Activated T-helper 1 cell treated with anti-CD3 and anti-CD28 coated beads, Interleukin-12 subunit alpha, Interleukin-12 subunit beta, Interleukin-2, Interleukin-4 antibody, amounts not matched to agents 30 ng/mL and 10 ng/mL and 1 ng/mL, durations not matched to agents 14 hours and 24 hours and 36 hours (primary cell): ENCODE data around the gene AK4. TPM values are rescaled to one million over a fixed set of nuclear protein-coding genes. Genes with fewer than 3 reads are reported as not detected.

Source experiments
- DNase-seq: peaks from one replicate; pipeline ENCODE4 v3.0.0; 2021; ENCODE audit warnings: low spot score
- H3K27ac Mint-ChIP-seq: one replicate; pipeline ENCODE4 v1.8.0; 2021; ENCODE audit warnings: mild to moderate bottlenecking, mixed read lengths
- H3K27me3 Mint-ChIP-seq: one replicate; pipeline ENCODE4 v1.8.0; 2022; ENCODE audit warnings: mild to moderate bottlenecking, moderate library complexity, mixed read lengths; ENCODE audit not compliant: insufficient read depth
- H3K36me3 Mint-ChIP-seq: one replicate; pipeline ENCODE4 v1.8.0; 2021; ENCODE audit warnings: low read depth, mixed read lengths
- H3K4me1 Mint-ChIP-seq: one replicate; pipeline ENCODE4 v1.8.0; 2021; ENCODE audit warnings: low read depth, mixed read lengths
- H3K4me3 Mint-ChIP-seq: one replicate; pipeline ENCODE4 v1.8.0; 2021; ENCODE audit warnings: mild to moderate bottlenecking, moderate library complexity, mixed read lengths
- H3K9me3 Mint-ChIP-seq: one replicate; pipeline ENCODE4 v1.8.0; 2021; ENCODE audit warnings: mixed read lengths
- intact Hi-C: fragments of 100-400 bp; cut with micrococcal nuclease; formaldehyde crosslinking; loops from one replicate; pipeline ENCODE4 v1.15.1; 2024
- total RNA-seq: library from RNA; stranded (reverse); gene quantifications from 2 replicates; pipeline ENCODE4 v1.2.3, GENCODE V29; 2022

AK4 gene
- total RNA-seq, 1 donor from 2014 or later: 108 TPM

- Mint-ChIP-seq H3K27me3 (peaks cover 23% of the 10 kb centered on the region), H3K9me3 (no peaks in the 10 kb centered on the region), H3K27ac (peak overlapping the region; percentile 40), H3K4me3 (peak overlapping the region; percentile 93), H3K4me1 (peaks cover 34% of the 10 kb centered on the region), H3K36me3 (peaks cover 4% of the 10 kb centered on the region)
- intact Hi-C loops: loop anchor here (1.0 to 5.0 kb wide), 10 partner anchors 8 to 558 kb away; partner anchors contain the start of genes LEPR and LEPROT
- peak; percentile 83 for DNase-seq
Measured at GRCh38 chr1:65254320-65255034, 106.5 kb downstream of the AK4 start.

GRCh38 chr1:65255035-65255655, 107.1 kb downstream of the AK4 start:
- peaks cover 4% of the 10 kb centered on the region for H3K36me3 Mint-ChIP-seq
- H3K27me3 Mint-ChIP-seq: peaks cover 20% of the 10 kb centered on the region
- peaks cover 40% of the 10 kb centered on the region for H3K4me1 Mint-ChIP-seq
- H3K9me3 Mint-ChIP-seq: no peaks in the 10 kb centered on the region
- intact Hi-C loops: loop anchor here (2.0 kb wide), 3 partner anchors 14 to 186 kb away; no protein-coding TSS in a partner anchor
- H3K4me3 Mint-ChIP-seq: peak overlapping the region; percentile 93
- peak overlapping the region; percentile 26 for H3K27ac Mint-ChIP-seq
- DNase-seq: no peak

GRCh38 chr1:65255656-65256050, 107.7 kb downstream of the AK4 start:
- Mint-ChIP-seq H3K9me3 (no peaks in the 10 kb centered on the region), H3K36me3 (peaks cover 4% of the 10 kb centered on the region), H3K27ac (no peak overlapping the region), H3K27me3 (peaks cover 19% of the 10 kb centered on the region), H3K4me1 (peaks cover 45% of the 10 kb centered on the region), H3K4me3 (peak overlapping the region; percentile 93)
- DNase-seq: no peak
- intact Hi-C loops: loop anchor here (2.0 kb wide), 3 partner anchors 13 to 187 kb away; no protein-coding TSS in a partner anchor

- Mint-ChIP-seq H3K27me3 (peaks cover 17% of the 10 kb centered on the region), H3K36me3 (peaks cover 4% of the 10 kb centered on the region), H3K9me3 (no peaks in the 10 kb centered on the region), H3K27ac (no peak overlapping the region), H3K4me3 (no peak overlapping the region), H3K4me1 (peaks cover 52% of the 10 kb centered on the region)
- DNase-seq: no peak
- intact Hi-C loops: no loop called here
Measured at GRCh38 chr1:65256860-65257708, 109.1 kb downstream of the AK4 start.

GRCh38 chr1:65258106-65258505, 110.1 kb downstream of the AK4 start:
- DNase-seq: no peak
- Mint-ChIP-seq H3K4me3 (no peak overlapping the region), H3K9me3 (no peaks in the 10 kb centered on the region), H3K4me1 (peaks cover 52% of the 10 kb centered on the region), H3K27me3 (peaks cover 13% of the 10 kb centered on the region), H3K36me3 (peaks cover 4% of the 10 kb centered on the region), H3K27ac (no peak overlapping the region)
- intact Hi-C loops: no loop called here

GRCh38 chr1:65259816-65260215, 111.8 kb downstream of the AK4 start:
- intact Hi-C loops: loop anchor here (5.0 kb wide), 1 partner anchor 47 kb away; the partner anchor contains the start of gene DNAJC6
- Mint-ChIP-seq H3K9me3 (no peaks in the 10 kb centered on the region), H3K4me1 (peaks cover 49% of the 10 kb centered on the region), H3K36me3 (peaks cover 4% of the 10 kb centered on the region), H3K27me3 (peaks cover 12% of the 10 kb centered on the region), H3K27ac (no peak overlapping the region), H3K4me3 (no peak overlapping the region)
- no peak for DNase-seq

- H3K27ac Mint-ChIP-seq: peak overlapping the region; percentile 32
- peaks cover 4% of the 10 kb centered on the region for H3K36me3 Mint-ChIP-seq
- no peaks in the 10 kb centered on the region for H3K9me3 Mint-ChIP-seq
- intact Hi-C loops: loop anchor here (5.0 kb wide), 1 partner anchor 46 kb away; the partner anchor contains the start of gene DNAJC6
- no peak for DNase-seq
- H3K27me3 Mint-ChIP-seq: peaks cover 3% of the 10 kb centered on the region
- H3K4me3 Mint-ChIP-seq: no peak overlapping the region
- H3K4me1 Mint-ChIP-seq: peaks cover 45% of the 10 kb centered on the region
Measured at GRCh38 chr1:65260851-65261473, 113.0 kb downstream of the AK4 start.

GRCh38 chr1:65263286-65263685, 115.3 kb downstream of the AK4 start:
- intact Hi-C loops: loop anchor here (5.0 kb wide), 1 partner anchor 44 kb away; the partner anchor contains the start of gene DNAJC6
- no peak for DNase-seq
- Mint-ChIP-seq H3K27ac (no peak overlapping the region), H3K27me3 (peaks cover 15% of the 10 kb centered on the region), H3K9me3 (no peaks in the 10 kb centered on the region), H3K4me1 (peaks cover 55% of the 10 kb centered on the region), H3K4me3 (no peak overlapping the region), H3K36me3 (no peaks in the 10 kb centered on the region)

GRCh38 chr1:65264197-65264929, 116.4 kb downstream of the AK4 start:
- intact Hi-C loops: loop anchor here (5.0 kb wide), 1 partner anchor 43 kb away; the partner anchor contains the start of gene DNAJC6
- H3K4me1 Mint-ChIP-seq: peaks cover 50% of the 10 kb centered on the region
- H3K36me3 Mint-ChIP-seq: no peaks in the 10 kb centered on the region
- no peak overlapping the region for H3K4me3 Mint-ChIP-seq
- H3K27ac Mint-ChIP-seq: no peak overlapping the region
- H3K27me3 Mint-ChIP-seq: peaks cover 15% of the 10 kb centered on the region
- H3K9me3 Mint-ChIP-seq: no peaks in the 10 kb centered on the region
- DNase-seq: no peak

- H3K27ac Mint-ChIP-seq: no peak overlapping the region
- peaks cover 41% of the 10 kb centered on the region for H3K4me1 Mint-ChIP-seq
- H3K9me3 Mint-ChIP-seq: no peaks in the 10 kb centered on the region
- DNase-seq: no peak
- intact Hi-C loops: no loop called here
- no peaks in the 10 kb centered on the region for H3K36me3 Mint-ChIP-seq
- peak overlapping the region; percentile 71 for H3K4me3 Mint-ChIP-seq
- H3K27me3 Mint-ChIP-seq: peaks cover 15% of the 10 kb centered on the region
Measured at GRCh38 chr1:65265296-65265650, 117.3 kb downstream of the AK4 start.

GRCh38 chr1:65265651-65266351, 117.8 kb downstream of the AK4 start:
- DNase-seq: peak; percentile 16
- H3K4me3 Mint-ChIP-seq: peak overlapping the region; percentile 71
- no peak overlapping the region for H3K27ac Mint-ChIP-seq
- no peaks in the 10 kb centered on the region for H3K36me3 Mint-ChIP-seq
- peaks cover 36% of the 10 kb centered on the region for H3K4me1 Mint-ChIP-seq
- intact Hi-C loops: no loop called here
- H3K27me3 Mint-ChIP-seq: peaks cover 15% of the 10 kb centered on the region
- no peaks in the 10 kb centered on the region for H3K9me3 Mint-ChIP-seq
